Mucosa of descending colon (tissue), 3 donors: Measurements from ENCODE around the gene IRX6. TPM values are rescaled to one million over a fixed set of nuclear protein-coding genes. Genes with fewer than 3 reads are reported as not detected.

ENCODE experiments used
- ATAC-seq: fragments of 200-7000 bp; cut with Tn5 transposase; one replicate; pipeline ENCODE4 v1.9.1; 2020; ENCODE audit warnings: mild to moderate bottlenecking, moderate library complexity
- DNase-seq, 3 donors: peaks; one replicate each; pipeline ENCODE4 v3.0.0-alpha.2; 2020
- H3K36me3 ChIP-seq: fragments of 200-600 bp; one replicate; pipeline ENCODE4 v1.8.0; 2021; ENCODE audit warnings: low read depth, mild to moderate bottlenecking
- H3K4me1 ChIP-seq: fragments of 200-600 bp; one replicate; pipeline ENCODE4 v1.8.0; 2021; ENCODE audit warnings: low read depth, mild to moderate bottlenecking
- H3K4me3 ChIP-seq: fragments of 200-600 bp; one replicate; pipeline ENCODE4 v1.8.0; 2021; ENCODE audit warnings: mild to moderate bottlenecking
- H3K9me3 ChIP-seq: fragments of 200-600 bp; one replicate; pipeline ENCODE4 v1.8.0; 2021; ENCODE audit warnings: mild to moderate bottlenecking
- intact Hi-C, 2 donors: fragments of 100-400 bp; cut with DNase I in 1 of 2; cut with micrococcal nuclease in 1 of 2; formaldehyde crosslinking; loops; one replicate each; pipeline versions ENCODE4 v1.11.0 to v1.11.1; 2022; cut with DNase I, micrococcal nuclease
- total RNA-seq, 3 donors: library from RNA; stranded (reverse); fragmentation: NEBNext Ultra II Directional in 2 of 3; extraction: Animal tissue kit (Norgen Biotek cat#: 25700) in 2 of 3; gene quantifications; one replicate each; pipeline versions ENCODE4 v1.2.1 to v1.2.4, GENCODE V29; 2021 to 2023
- TF ChIP-seq, protein P1 (sequence below): fragments of 200-600 bp; IDR thresholded peaks from one replicate; pipeline ENCODE4 v1.8.0; 2022; ENCODE audit warnings: antibody characterized with exemption, mild to moderate bottlenecking
- donor health status: DM: no; HTN: no; CAD: no; lungs with moderate emphysema.
- donor health status: DM: no; HTN: no; CAD: no.
- donor health status: DM: no; HTN: yes; CAD: no.

The IRX6 gene
- total RNA-seq, 3 donors from 2014 or later, result 0.13 TPM; not detected in 2

DNA sequence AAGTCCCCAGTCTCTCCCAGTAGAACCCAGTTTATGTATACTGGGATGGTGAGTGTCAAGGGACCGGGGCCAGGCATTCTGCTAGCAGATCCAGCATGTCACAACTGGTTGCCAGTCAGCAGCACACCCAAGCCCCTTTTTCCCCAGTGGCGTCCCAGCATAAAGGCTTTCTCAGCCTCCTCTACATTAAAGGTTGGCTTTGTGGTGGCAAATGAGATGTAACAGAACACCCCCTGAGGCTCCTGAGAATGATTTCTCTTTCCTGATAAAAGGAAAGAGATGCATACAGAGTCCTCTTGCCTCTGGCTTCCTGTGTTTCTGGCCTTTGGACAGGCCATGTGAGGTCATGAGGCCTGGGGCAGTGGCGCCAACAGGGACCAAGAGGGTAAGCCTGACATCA is 27.9 kb downstream of the IRX6 start:
- Histone ChIP-seq H3K4me1 (no peaks in the 10 kb centered on the region), H3K4me3 (no peak overlapping the region), H3K36me3 (no peaks in the 10 kb centered on the region), H3K9me3 (no peaks in the 10 kb centered on the region)
- ATAC-seq (no peak), DNase-seq (no peak)
- TF ChIP-seq, protein P1, sequence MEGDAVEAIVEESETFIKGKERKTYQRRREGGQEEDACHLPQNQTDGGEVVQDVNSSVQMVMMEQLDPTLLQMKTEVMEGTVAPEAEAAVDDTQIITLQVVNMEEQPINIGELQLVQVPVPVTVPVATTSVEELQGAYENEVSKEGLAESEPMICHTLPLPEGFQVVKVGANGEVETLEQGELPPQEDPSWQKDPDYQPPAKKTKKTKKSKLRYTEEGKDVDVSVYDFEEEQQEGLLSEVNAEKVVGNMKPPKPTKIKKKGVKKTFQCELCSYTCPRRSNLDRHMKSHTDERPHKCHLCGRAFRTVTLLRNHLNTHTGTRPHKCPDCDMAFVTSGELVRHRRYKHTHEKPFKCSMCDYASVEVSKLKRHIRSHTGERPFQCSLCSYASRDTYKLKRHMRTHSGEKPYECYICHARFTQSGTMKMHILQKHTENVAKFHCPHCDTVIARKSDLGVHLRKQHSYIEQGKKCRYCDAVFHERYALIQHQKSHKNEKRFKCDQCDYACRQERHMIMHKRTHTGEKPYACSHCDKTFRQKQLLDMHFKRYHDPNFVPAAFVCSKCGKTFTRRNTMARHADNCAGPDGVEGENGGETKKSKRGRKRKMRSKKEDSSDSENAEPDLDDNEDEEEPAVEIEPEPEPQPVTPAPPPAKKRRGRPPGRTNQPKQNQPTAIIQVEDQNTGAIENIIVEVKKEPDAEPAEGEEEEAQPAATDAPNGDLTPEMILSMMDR, result no peak
- intact Hi-C loops, result no loop called here

DNA sequence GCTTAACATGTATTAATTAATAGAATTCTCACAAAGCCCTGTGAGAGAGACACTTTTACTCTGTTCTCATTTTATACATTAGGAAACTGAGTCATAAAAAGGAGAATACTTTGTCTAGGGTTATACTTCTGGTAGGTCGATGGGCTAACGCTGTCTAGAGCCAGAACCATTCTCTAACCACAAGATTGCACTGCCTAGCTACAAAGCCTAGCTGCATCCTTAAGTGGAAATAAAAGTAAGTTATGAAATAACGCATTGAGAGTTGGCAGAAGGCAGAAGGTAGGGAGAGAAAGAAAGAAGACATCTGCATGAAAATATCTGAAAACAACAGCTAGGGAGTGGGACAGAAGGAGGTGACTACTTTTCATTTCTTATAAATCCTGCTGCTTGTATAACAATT is 33.2 kb downstream of the IRX6 start:
- intact Hi-C loops, result no loop called here
- Histone ChIP-seq H3K4me1 (no peaks in the 10 kb centered on the region), H3K9me3 (no peaks in the 10 kb centered on the region), H3K36me3 (no peaks in the 10 kb centered on the region), H3K4me3 (no peak overlapping the region)
- TF ChIP-seq, protein P1, result no peak
- DNase-seq (no peak), ATAC-seq (no peak)

DNA sequence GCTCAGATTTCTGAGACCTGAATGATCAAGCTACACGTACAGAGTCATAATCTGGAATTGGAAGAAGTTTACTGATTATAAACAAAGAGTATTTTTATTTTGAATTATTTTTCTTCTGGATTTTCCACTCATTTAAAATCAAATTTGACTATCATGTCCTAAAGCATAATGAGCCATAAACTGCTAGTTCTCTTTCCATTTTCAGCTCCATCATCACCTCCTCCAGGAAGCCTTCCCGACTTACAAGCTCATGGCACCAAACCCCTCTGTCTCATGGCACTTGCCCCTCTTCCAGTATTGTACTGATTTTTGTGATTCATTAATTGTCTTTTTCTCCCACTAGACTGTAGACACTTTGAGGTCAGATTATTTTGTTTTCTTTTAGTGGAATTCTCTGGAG is 35.9 kb downstream of the IRX6 start:
- Histone ChIP-seq H3K4me3 (no peak overlapping the region), H3K4me1 (no peaks in the 10 kb centered on the region), H3K36me3 (no peaks in the 10 kb centered on the region), H3K9me3 (no peaks in the 10 kb centered on the region)
- TF ChIP-seq, protein P1, result no peak
- ATAC-seq, result no peak
- DNase-seq, result no peak
- intact Hi-C loops, result no loop called here

DNA sequence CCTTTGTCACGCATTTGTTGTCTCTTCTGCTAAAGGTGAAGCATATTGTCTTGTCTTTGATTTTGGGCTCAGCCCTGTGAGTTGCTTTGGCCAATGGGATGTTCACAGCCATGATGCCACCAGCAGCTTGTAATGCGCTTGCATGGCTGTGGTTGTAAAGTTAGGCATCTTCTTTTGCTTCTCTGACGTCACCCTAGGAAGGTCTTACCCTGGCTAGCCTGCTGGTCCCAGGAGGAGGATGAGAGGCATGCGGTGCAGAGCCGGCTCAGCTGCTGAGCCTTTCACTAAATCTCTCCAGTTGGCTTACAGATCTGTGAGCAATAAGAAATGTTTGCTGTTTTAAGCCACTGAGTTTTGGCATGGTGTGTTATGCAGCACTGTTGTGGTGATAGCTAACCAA is 40.8 kb downstream of the IRX6 start:
- intact Hi-C loops, result no loop called here
- Histone ChIP-seq H3K4me1 (no peaks in the 10 kb centered on the region), H3K36me3 (no peaks in the 10 kb centered on the region), H3K9me3 (no peaks in the 10 kb centered on the region), H3K4me3 (no peak overlapping the region)
- no peak for DNase-seq
- ATAC-seq, result no peak
- TF ChIP-seq, protein P1, result no peak

DNA sequence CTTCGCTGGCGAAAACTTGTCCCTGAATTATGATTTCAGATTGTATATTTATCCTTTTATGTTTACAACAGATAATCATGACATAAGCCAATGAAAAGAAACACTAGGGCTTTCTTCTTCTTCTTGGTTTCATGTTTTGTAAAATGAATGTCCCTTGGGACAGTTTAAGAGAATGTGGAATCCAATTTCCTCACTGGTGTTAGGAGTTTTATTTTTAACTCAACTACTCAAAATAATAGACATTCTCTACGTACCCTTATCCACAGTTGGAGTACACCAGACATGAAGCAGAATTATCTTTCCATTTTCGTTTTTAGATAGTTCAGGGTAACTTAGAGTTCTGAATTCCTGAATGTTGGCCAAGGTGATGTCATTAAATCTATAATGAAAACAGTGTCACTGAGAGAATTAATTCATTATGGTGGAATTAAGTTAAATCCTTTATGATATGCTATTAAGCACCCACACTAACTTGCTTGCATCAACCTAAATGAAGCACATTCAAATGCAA is 43.4 kb downstream of the IRX6 start:
- Histone ChIP-seq H3K36me3 (no peaks in the 10 kb centered on the region), H3K4me1 (no peaks in the 10 kb centered on the region), H3K4me3 (no peak overlapping the region), H3K9me3 (no peaks in the 10 kb centered on the region)
- no peak for ATAC-seq
- no peak for DNase-seq
- intact Hi-C loops, result no loop called here
- TF ChIP-seq, protein P1, result no peak
